ENCODE measurements around the gene DNAL4. TPM values are rescaled to one million over a fixed set of nuclear protein-coding genes. Genes with fewer than 3 reads are reported as not detected.
A peak's percentile ranks its signal among the peaks of the same experiment; 100 is the strongest.

DNAL4 gene
- total RNA-seq (10 to 100 TPM in 1 of 2 donors, 1 to 10 TPM in 1; 8.2 to 10.8 TPM), polyA plus RNA-seq (10 to 100 TPM in 1 of 2 donors, 1 to 10 TPM in 1; 8.8 to 14.3 TPM)
- long read RNA-seq, donor 1, transcript DNAL4-201 (4 exons, 1,504 nt): major isoform, 17 of 22 reads
- long read RNA-seq, donor 1, partial matches to known transcripts: 0 of 22 reads
- long read RNA-seq, donor 1, other reads (novel, unspliced or antisense): 5 of 22 reads
- long read RNA-seq, donor 2, transcript DNAL4-201 (4 exons, 1,504 nt): major isoform, 5 of 8 reads
- long read RNA-seq, donor 2, partial matches to known transcripts: 0 of 8 reads
- long read RNA-seq, donor 2, other reads (novel, unspliced or antisense): 3 of 8 reads

- H3K36me3 ChIP-seq (ENCODE audit: control insufficient read depth in 1 of 2, insufficient read depth in 2 of 2, low read length in 1 of 2): no peaks in the 10 kb centered on the region
- ATAC-seq (ENCODE audit: low FRiP score): peak; percentile 96
- H3K27ac ChIP-seq (ENCODE audit: low read depth in 1 of 2, low read length in 2 of 2): peak within 1 kb of the TSS in 1 of 2 donors; percentile 37
- WGBS, 2 donors: 1% methylated on average over 43 to 47 of the region's 47 CpGs
- intact Hi-C loops (cut with DNase I): loop anchor here in 1 of 2 donors (5.0 kb wide), 2 partner anchors 37 to 48 kb away; partner anchors contain the start of genes NPTXR and SUN2
- H3K4me1 ChIP-seq (ENCODE audit: control insufficient read depth in 1 of 2, insufficient read depth in 2 of 2, low read length in 2 of 2): peaks cover 0 to 2% of the 10 kb centered on the region in 2 donors
- H3K9me3 ChIP-seq (ENCODE audit: control insufficient read depth, low read length): peaks cover 2% of the 10 kb centered on the region
- peak within 1 kb of the TSS; percentile 92 to 97 for H3K4me3 ChIP-seq (ENCODE audit: low read length in 2 of 2)
- DNase-seq: peak; percentile 95 to 98
- no peaks in the 10 kb centered on the region for H3K27me3 ChIP-seq (ENCODE audit: control insufficient read depth in 1 of 2, insufficient read depth in 2 of 2, low read length in 1 of 2)
These were observed at the start of gene DNAL4 for GRCh38 chr22:38793721-38794466. Gene DNAL4 (minus strand): TSS chr22:38794143. CDS start chr22:38782731, 11,412 bp downstream.

- H3K27ac ChIP-seq (ENCODE audit: low read depth in 1 of 2, low read length in 2 of 2): peak overlapping the region; percentile 29 to 63
- WGBS, 2 donors: 0 to 1% methylated on average over 43 to 68 of the region's 68 CpGs
- peak in 1 of 2 donors; percentile 67 for DNase-seq
- no peaks in the 10 kb centered on the region for H3K27me3 ChIP-seq (ENCODE audit: control insufficient read depth in 1 of 2, insufficient read depth in 2 of 2, low read length in 1 of 2)
- intact Hi-C loops (cut with DNase I): loop anchor here (5.0 kb wide), 3 partner anchors 51 to 76 kb away; partner anchors contain the start of gene DNAL4 (in 1 of the 2)
- no peaks in the 10 kb centered on the region for H3K4me1 ChIP-seq (ENCODE audit: control insufficient read depth in 1 of 2, insufficient read depth in 2 of 2, low read length in 2 of 2)
- ATAC-seq (ENCODE audit: low FRiP score): peak; percentile 69
- H3K36me3 ChIP-seq (ENCODE audit: control insufficient read depth in 1 of 2, insufficient read depth in 2 of 2, low read length in 1 of 2): no peaks in the 10 kb centered on the region
- peak overlapping the region; percentile 39 to 55 for H3K4me3 ChIP-seq (ENCODE audit: low read length in 2 of 2)
- no peaks in the 10 kb centered on the region for H3K9me3 ChIP-seq (ENCODE audit: control insufficient read depth, low read length)
These were observed 49.3 kb upstream of the DNAL4 start for GRCh38 chr22:38843201-38843656.

GRCh38 chr22:38842512-38843200, 48.7 kb upstream of the DNAL4 start:
- Histone ChIP-seq H3K27ac (ENCODE audit: low read depth in 1 of 2, low read length in 2 of 2) (peak overlapping the region in 1 of 2 donors; percentile 29), H3K27me3 (ENCODE audit: control insufficient read depth in 1 of 2, insufficient read depth in 2 of 2, low read length in 1 of 2) (no peaks in the 10 kb centered on the region), H3K4me3 (ENCODE audit: low read length in 2 of 2) (peak overlapping the region; percentile 39 to 55), H3K4me1 (ENCODE audit: control insufficient read depth in 1 of 2, insufficient read depth in 2 of 2, low read length in 2 of 2) (no peaks in the 10 kb centered on the region), H3K36me3 (ENCODE audit: control insufficient read depth in 1 of 2, insufficient read depth in 2 of 2, low read length in 1 of 2) (no peaks in the 10 kb centered on the region), H3K9me3 (ENCODE audit: control insufficient read depth, low read length) (no peaks in the 10 kb centered on the region)
- 19 to 21% methylated on average over 32 to 34 of the region's 34 CpGs for WGBS, 2 donors
- DNase-seq (no peak), ATAC-seq (ENCODE audit: low FRiP score) (no peak)
- intact Hi-C loops (cut with DNase I): loop anchor here (5.0 kb wide), 3 partner anchors 50 to 75 kb away; partner anchors contain the start of gene DNAL4 (in 1 of the 2)

- Histone ChIP-seq H3K27ac (ENCODE audit: low read depth in 1 of 2, low read length in 2 of 2) (no peak overlapping the region), H3K27me3 (ENCODE audit: control insufficient read depth in 1 of 2, insufficient read depth in 2 of 2, low read length in 1 of 2) (no peaks in the 10 kb centered on the region), H3K9me3 (ENCODE audit: control insufficient read depth, low read length) (no peaks in the 10 kb centered on the region), H3K4me1 (ENCODE audit: control insufficient read depth in 1 of 2, insufficient read depth in 2 of 2, low read length in 2 of 2) (no peaks in the 10 kb centered on the region), H3K4me3 (ENCODE audit: low read length in 2 of 2) (no peak overlapping the region), H3K36me3 (ENCODE audit: control insufficient read depth in 1 of 2, insufficient read depth in 2 of 2, low read length in 1 of 2) (no peaks in the 10 kb centered on the region)
- 56 to 67% methylated on average over 5 of the region's 5 CpGs for WGBS, 2 donors
- intact Hi-C loops (cut with DNase I): loop anchor here (5.0 kb wide), 3 partner anchors 49 to 74 kb away; partner anchors contain the start of gene DNAL4 (in 1 of the 2)
- ATAC-seq (ENCODE audit: low FRiP score): no peak
- DNase-seq: no peak
These were observed 47.7 kb upstream of the DNAL4 start for GRCh38 chr22:38841635-38842034.

GRCh38 chr22:38841211-38841610, 47.3 kb upstream of the DNAL4 start:
- DNase-seq (no peak), ATAC-seq (ENCODE audit: low FRiP score) (no peak)
- Histone ChIP-seq H3K4me1 (ENCODE audit: control insufficient read depth in 1 of 2, insufficient read depth in 2 of 2, low read length in 2 of 2) (no peaks in the 10 kb centered on the region), H3K4me3 (ENCODE audit: low read length in 2 of 2) (no peak overlapping the region), H3K9me3 (ENCODE audit: control insufficient read depth, low read length) (no peaks in the 10 kb centered on the region), H3K27me3 (ENCODE audit: control insufficient read depth in 1 of 2, insufficient read depth in 2 of 2, low read length in 1 of 2) (no peaks in the 10 kb centered on the region), H3K36me3 (ENCODE audit: control insufficient read depth in 1 of 2, insufficient read depth in 2 of 2, low read length in 1 of 2) (no peaks in the 10 kb centered on the region), H3K27ac (ENCODE audit: low read depth in 1 of 2, low read length in 2 of 2) (no peak overlapping the region)
- intact Hi-C loops (cut with DNase I): loop anchor here (5.0 kb wide), 3 partner anchors 49 to 74 kb away; partner anchors contain the start of gene DNAL4 (in 1 of the 2)
- WGBS, 2 donors: 30 to 40% methylated on average over 7 of the region's 7 CpGs

GRCh38 chr22:38840129-38840528, 46.2 kb upstream of the DNAL4 start:
- Histone ChIP-seq H3K9me3 (ENCODE audit: control insufficient read depth, low read length) (no peaks in the 10 kb centered on the region), H3K4me3 (ENCODE audit: low read length in 2 of 2) (no peak overlapping the region), H3K4me1 (ENCODE audit: control insufficient read depth in 1 of 2, insufficient read depth in 2 of 2, low read length in 2 of 2) (no peaks in the 10 kb centered on the region), H3K27ac (ENCODE audit: low read depth in 1 of 2, low read length in 2 of 2) (no peak overlapping the region), H3K27me3 (ENCODE audit: control insufficient read depth in 1 of 2, insufficient read depth in 2 of 2, low read length in 1 of 2) (no peaks in the 10 kb centered on the region), H3K36me3 (ENCODE audit: control insufficient read depth in 1 of 2, insufficient read depth in 2 of 2, low read length in 1 of 2) (no peaks in the 10 kb centered on the region)
- 80 to 85% methylated on average over 3 of the region's 3 CpGs for WGBS, 2 donors
- intact Hi-C loops (cut with DNase I): loop anchor here (5.0 kb wide), 3 partner anchors 48 to 73 kb away; partner anchors contain the start of gene DNAL4 (in 1 of the 2)
- DNase-seq (no peak), ATAC-seq (ENCODE audit: low FRiP score) (no peak)

- H3K27ac ChIP-seq (ENCODE audit: low read depth in 1 of 2, low read length in 2 of 2): no peak overlapping the region
- no peaks in the 10 kb centered on the region for H3K27me3 ChIP-seq (ENCODE audit: control insufficient read depth in 1 of 2, insufficient read depth in 2 of 2, low read length in 1 of 2)
- no peaks in the 10 kb centered on the region for H3K36me3 ChIP-seq (ENCODE audit: control insufficient read depth in 1 of 2, insufficient read depth in 2 of 2, low read length in 1 of 2)
- WGBS, 2 donors: 93% methylated on average over 1 of the region's 1 CpG
- no peaks in the 10 kb centered on the region for H3K4me1 ChIP-seq (ENCODE audit: control insufficient read depth in 1 of 2, insufficient read depth in 2 of 2, low read length in 2 of 2)
- no peak overlapping the region for H3K4me3 ChIP-seq (ENCODE audit: low read length in 2 of 2)
- H3K9me3 ChIP-seq (ENCODE audit: control insufficient read depth, low read length): no peaks in the 10 kb centered on the region
- DNase-seq: no peak
- intact Hi-C loops (cut with DNase I): loop anchor here (5.0 kb wide), 3 partner anchors 47 to 72 kb away; partner anchors contain the start of gene DNAL4 (in 1 of the 2)
- ATAC-seq (ENCODE audit: low FRiP score): no peak
These were observed 45.7 kb upstream of the DNAL4 start for GRCh38 chr22:38839686-38840085.

GRCh38 chr22:38837414-38837928, 43.5 kb upstream of the DNAL4 start:
- H3K27me3 ChIP-seq (ENCODE audit: control insufficient read depth in 1 of 2, insufficient read depth in 2 of 2, low read length in 1 of 2): no peaks in the 10 kb centered on the region
- no peak overlapping the region for H3K27ac ChIP-seq (ENCODE audit: low read depth in 1 of 2, low read length in 2 of 2)
- no peak for DNase-seq
- no peak for ATAC-seq (ENCODE audit: low FRiP score)
- H3K4me1 ChIP-seq (ENCODE audit: control insufficient read depth in 1 of 2, insufficient read depth in 2 of 2, low read length in 2 of 2): no peaks in the 10 kb centered on the region
- no peaks in the 10 kb centered on the region for H3K9me3 ChIP-seq (ENCODE audit: control insufficient read depth, low read length)
- no peaks in the 10 kb centered on the region for H3K36me3 ChIP-seq (ENCODE audit: control insufficient read depth in 1 of 2, insufficient read depth in 2 of 2, low read length in 1 of 2)
- 89 to 91% methylated on average over 6 of the region's 6 CpGs for WGBS, 2 donors
- intact Hi-C loops (cut with DNase I): no loop called here
- H3K4me3 ChIP-seq (ENCODE audit: low read length in 2 of 2): no peak overlapping the region

Data from aorta (tissue), 5 donors.